ENCODE results near the gene PTPN5. TPM values are rescaled to one million over a fixed set of nuclear protein-coding genes. Genes with fewer than 3 reads are reported as not detected.

Gene PTPN5
- total RNA-seq, 1 experiment from 2014 or later = 1.4 TPM

DNA sequence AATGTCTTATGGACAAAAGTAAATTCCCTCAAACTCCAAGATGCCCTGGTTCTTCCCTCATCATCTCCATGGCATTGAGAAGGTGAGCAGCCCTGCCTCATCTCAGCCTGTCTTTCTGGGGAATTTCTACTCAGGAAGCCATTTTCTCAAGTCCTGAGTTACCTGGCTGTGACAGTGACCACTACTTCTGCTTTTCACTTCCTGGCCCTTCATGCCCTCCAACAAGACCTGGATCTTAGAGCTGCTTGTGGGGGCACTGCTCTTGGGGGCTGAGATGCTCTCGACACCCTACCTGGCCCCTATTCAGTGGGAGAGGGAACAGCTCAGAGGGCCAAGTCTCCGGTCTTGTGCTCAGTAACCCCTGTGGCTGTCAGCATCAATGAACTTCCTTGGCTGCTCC is 60.2 kb downstream of the PTPN5 start:
- Histone ChIP-seq H2AFZ (ENCODE audit: low read length) (no peak overlapping the region), H3K23me2 (ENCODE audit: insufficient read length, low read depth, low read length, poor library complexity, severe bottlenecking) (no peaks in the 10 kb centered on the region)
- H3K4me1 Mint-ChIP-seq = peaks cover 7 to 20% of the 10 kb centered on the region in 2 experiments

More for the DNA sequence above, 60.2 kb downstream of the PTPN5 start:
- no peak overlapping the region for H3K27ac Mint-ChIP-seq
- Histone ChIP-seq H3K4me2 (ENCODE audit: insufficient read depth, insufficient read length, low read length) (no peak overlapping the region), H4K91ac (ENCODE audit: insufficient read length, low read depth, low read length) (no peak overlapping the region), H3K27me3 (ENCODE audit: insufficient read depth, low read length) (no peaks in the 10 kb centered on the region), H2BK12ac (ENCODE audit: insufficient read length, low read depth, low read length) (no peak overlapping the region), H3K4ac (ENCODE audit: low read depth, low read length) (no peak overlapping the region), H3K9ac (ENCODE audit: extremely low read depth, insufficient read length, low read length) (no peak overlapping the region), H2BK15ac (ENCODE audit: low read depth, low read length) (no peak overlapping the region), H3K14ac (ENCODE audit: insufficient read depth, low read length) (no peak overlapping the region), H3K4me1 (ENCODE audit: insufficient read depth, low read length) (no peaks in the 10 kb centered on the region; the same call in 1 of the 2 replicates), H2BK20ac (ENCODE audit: low read depth, low read length, poor library complexity, severe bottlenecking) (no peak overlapping the region), H4K8ac (replicated peaks; ENCODE audit: insufficient read length, low read depth, low read length) (no peak overlapping the region), H3K79me1 (ENCODE audit: insufficient read depth, low read depth, low read length, poor library complexity, severe bottlenecking) (no peaks in the 10 kb centered on the region), H3K18ac (ENCODE audit: insufficient read length, low read depth, low read length) (no peak overlapping the region), H3T11ph (ENCODE audit: low read length) (no peak overlapping the region), H2BK120ac (ENCODE audit: low read depth, low read length, poor library complexity, severe bottlenecking) (no peak overlapping the region), H4K5ac (ENCODE audit: insufficient read length, low read depth, low read length) (no peak overlapping the region), H3K79me2 (ENCODE audit: insufficient read depth, low read length) (no peaks in the 10 kb centered on the region), H3K27ac (ENCODE audit: insufficient read length, low read depth, low read length) (no peak overlapping the region), H2BK5ac (ENCODE audit: insufficient read length, low read length) (no peak overlapping the region), H3K23ac (ENCODE audit: insufficient read length, low read depth, low read length) (no peak overlapping the region), H2AK5ac (ENCODE audit: insufficient read length, low read length) (no peak overlapping the region), H3K56ac (ENCODE audit: insufficient read length, low read depth, low read length) (no peak overlapping the region), H4K20me1 (ENCODE audit: control insufficient read depth, insufficient read depth, insufficient read length) (no peaks in the 10 kb centered on the region), H3K9me3 (ENCODE audit: control insufficient read depth, low read depth, low read length) (no peaks in the 10 kb centered on the region)
- DNase-seq = no peak
- TF ChIP-seq, protein P1, sequence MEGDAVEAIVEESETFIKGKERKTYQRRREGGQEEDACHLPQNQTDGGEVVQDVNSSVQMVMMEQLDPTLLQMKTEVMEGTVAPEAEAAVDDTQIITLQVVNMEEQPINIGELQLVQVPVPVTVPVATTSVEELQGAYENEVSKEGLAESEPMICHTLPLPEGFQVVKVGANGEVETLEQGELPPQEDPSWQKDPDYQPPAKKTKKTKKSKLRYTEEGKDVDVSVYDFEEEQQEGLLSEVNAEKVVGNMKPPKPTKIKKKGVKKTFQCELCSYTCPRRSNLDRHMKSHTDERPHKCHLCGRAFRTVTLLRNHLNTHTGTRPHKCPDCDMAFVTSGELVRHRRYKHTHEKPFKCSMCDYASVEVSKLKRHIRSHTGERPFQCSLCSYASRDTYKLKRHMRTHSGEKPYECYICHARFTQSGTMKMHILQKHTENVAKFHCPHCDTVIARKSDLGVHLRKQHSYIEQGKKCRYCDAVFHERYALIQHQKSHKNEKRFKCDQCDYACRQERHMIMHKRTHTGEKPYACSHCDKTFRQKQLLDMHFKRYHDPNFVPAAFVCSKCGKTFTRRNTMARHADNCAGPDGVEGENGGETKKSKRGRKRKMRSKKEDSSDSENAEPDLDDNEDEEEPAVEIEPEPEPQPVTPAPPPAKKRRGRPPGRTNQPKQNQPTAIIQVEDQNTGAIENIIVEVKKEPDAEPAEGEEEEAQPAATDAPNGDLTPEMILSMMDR (conservative IDR thresholded peaks at IDR 0.05) = no peak
- WGBS (ENCODE audit: extremely low coverage, insufficient read length, low lambda C conversion rate) = no CpG with 5 or more reads among the region's 2 CpGs
- no peaks in the 10 kb centered on the region; a peak in 1 of 7 replicates for H3K36me3 Mint-ChIP-seq (ENCODE audit: insufficient read depth in 1 of 3, low read depth in 3 of 3)
- no peaks in the 10 kb centered on the region for H3K9me3 Mint-ChIP-seq
- H3K4me3 Mint-ChIP-seq = no peak overlapping the region
- peaks cover 1% of the 10 kb centered on the region; the same call in 1 of the 2 replicates for H3K27me3 Mint-ChIP-seq (ENCODE audit: low read depth)

Measured in H9 (cell line).